HepG2 (cell line): ENCODE measurements around the gene TMEM80. TPM values are rescaled to one million over a fixed set of nuclear protein-coding genes. Genes with fewer than 3 reads are reported as not detected.

Source experiments
- CENPT ChIP-seq: sonication (generic); formaldehyde crosslinking; IDR thresholded peaks from 2 replicates; pipeline ENCODE4 v1.8.0; 2022; ENCODE audit warnings: low read depth, mild to moderate bottlenecking, moderate library complexity, missing genetic modification reagents
- EHMT2 ChIP-seq: fragments of 200-600 bp; sonication (generic); IDR thresholded peaks from 2 replicates; pipeline ENCODE4 v1.7.0; 2017; ENCODE audit warnings: antibody characterized with exemption, low read depth, low read length, borderline replicate concordance
- HOXA3 ChIP-seq: sonication (generic); formaldehyde crosslinking; IDR thresholded peaks from 2 replicates; pipeline ENCODE4 v1.5.0; 2020; ENCODE audit warnings: missing genetic modification reagents
- MYPOP ChIP-seq: sonication (generic); formaldehyde crosslinking; IDR thresholded peaks from 2 replicates; pipeline ENCODE4 v1.8.1; 2023; ENCODE audit warnings: mild to moderate bottlenecking, moderate library complexity, missing genetic modification reagents
- NFE2 ChIP-seq: sonication (generic); formaldehyde crosslinking; IDR thresholded peaks from 2 replicates; pipeline ENCODE4 v1.4.0; 2020; ENCODE audit warnings: missing genetic modification reagents
- PRDM4 ChIP-seq: sonication (generic); formaldehyde crosslinking; IDR thresholded peaks from 2 replicates; pipeline ENCODE4 v1.9.0; 2021; ENCODE audit warnings: missing genetic modification reagents, borderline replicate concordance
- STAT6 ChIP-seq: sonication (generic); formaldehyde crosslinking; IDR thresholded peaks from 2 replicates; pipeline ENCODE4 v1.4.0; 2020; ENCODE audit warnings: missing genetic modification reagents, mild to moderate bottlenecking, borderline replicate concordance
- ZBTB34 ChIP-seq: sonication (generic); formaldehyde crosslinking; IDR thresholded peaks from 2 replicates; pipeline ENCODE4 v1.8.0; 2022; ENCODE audit warnings: mild to moderate bottlenecking, missing genetic modification reagents
- ZBTB38 ChIP-seq: sonication (generic); formaldehyde crosslinking; IDR thresholded peaks from 2 replicates; pipeline ENCODE4 v1.5.1; 2020; ENCODE audit warnings: mild to moderate bottlenecking, missing genetic modification reagents
- ZBTB43 ChIP-seq: sonication (generic); formaldehyde crosslinking; conservative IDR thresholded peaks from 2 replicates; pipeline ENCODE4 v1.4.0; 2020; ENCODE audit warnings: missing genetic modification reagents
- ZIK1 ChIP-seq: sonication (generic); formaldehyde crosslinking; IDR thresholded peaks from 2 replicates; pipeline ENCODE4 v1.5.0; 2020; ENCODE audit warnings: mild to moderate bottlenecking, low read depth, missing genetic modification reagents, borderline replicate concordance
- ZKSCAN1 ChIP-seq: fragments of 150-350 bp; IDR thresholded peaks from 2 replicates; pipeline ENCODE4 v1.6.1; 2014; ENCODE audit warnings: low read length
- ZNF33B ChIP-seq: sonication (generic); formaldehyde crosslinking; IDR thresholded peaks from 2 replicates; pipeline ENCODE4 v1.5.1; 2020; ENCODE audit warnings: mild to moderate bottlenecking, missing genetic modification reagents
- ZNF510 ChIP-seq: sonication (generic); formaldehyde crosslinking; IDR thresholded peaks from 2 replicates; pipeline ENCODE4 v1.4.0; 2020; ENCODE audit warnings: low read depth, mild to moderate bottlenecking, missing genetic modification reagents
- ZNF607 ChIP-seq: sonication (generic); formaldehyde crosslinking; IDR thresholded peaks from 2 replicates; pipeline ENCODE4 v1.5.1; 2020; ENCODE audit warnings: missing genetic modification reagents, mild to moderate bottlenecking, borderline replicate concordance
- ZNF619 ChIP-seq: sonication (generic); formaldehyde crosslinking; IDR thresholded peaks from 2 replicates; pipeline ENCODE4 v1.4.0; 2020; ENCODE audit warnings: mild to moderate bottlenecking, missing genetic modification reagents
- ZSCAN12 ChIP-seq: sonication (generic); formaldehyde crosslinking; IDR thresholded peaks from 2 replicates; pipeline ENCODE4 v1.9.0; 2021; ENCODE audit warnings: mild to moderate bottlenecking, missing genetic modification reagents
- ZSCAN29 ChIP-seq: sonication (generic); formaldehyde crosslinking; conservative IDR thresholded peaks from 2 replicates; pipeline ENCODE4 v1.4.0; 2020; ENCODE audit warnings: mild to moderate bottlenecking, missing genetic modification reagents
- polyA plus RNA-seq, 8 experiments: library from polyadenylated mRNA; depleted of rRNA in 3 of 8; stranded (reverse) in 7 of 8; unstranded in 1 of 8; fragments of >200 nt; fragmentation: Illumina TruSeq in 4 of 8; extraction: Trizol in 4 of 8; gene quantifications; 2 replicates each; pipeline versions ENCODE4 v1.2.1 to v1.2.3, GENCODE V29; 2011 to 2016; ENCODE audit warnings: low read depth in 4 of 8, missing spikeins in 1 of 8, mixed read lengths in 1 of 8; ENCODE audit not compliant: insufficient read depth in 1 of 8
- total RNA-seq, 5 experiments: library from RNA; depleted of rRNA; stranded (reverse); fragments of >200 nt; fragmentation: Illumina TruSeq; extraction: Trizol; gene quantifications; 2 replicates each; pipeline ENCODE4 v1.2.3, GENCODE V29; 2016; ENCODE audit warnings: low read depth in 1 of 5

Gene TMEM80
- total and polyA plus RNA-seq, 2 of the 13 experiments (the other 11 are each of a cell fraction or from before 2014, with no cell fraction given) = 5.6 to 17.1 TPM

- TF ChIP-seq ZBTB43 (CRISPR knock-in tag) = no peak
- TF ChIP-seq ZNF33B (CRISPR knock-in tag) = no peak
- TF ChIP-seq ZBTB38 (CRISPR knock-in tag) = no peak; the same call in 1 of the 2 replicates
- no peak for TF ChIP-seq MYPOP (CRISPR knock-in tag)
- TF ChIP-seq ZSCAN12 (CRISPR knock-in tag) = no peak; the same call in 1 of the 2 replicates
- TF ChIP-seq ZKSCAN1 = no peak
- no peak for TF ChIP-seq ZIK1
- TF ChIP-seq PRDM4 (CRISPR knock-in tag) = no peak
- TF ChIP-seq EHMT2 = no peak
- TF ChIP-seq ZBTB34 (CRISPR knock-in tag) = no peak
- 0 out of 2 replicates have a peak, but pooled peaks have one; percentile 4 for TF ChIP-seq ZNF607
- TF ChIP-seq ZNF510 (CRISPR knock-in tag) = no peak
- TF ChIP-seq NFE2 (CRISPR knock-in tag) = no peak
- no peak; the same call in 1 of the 2 replicates for TF ChIP-seq ZSCAN29 (CRISPR knock-in tag)
- TF ChIP-seq ZNF619 (CRISPR knock-in tag) = no peak
- no peak for TF ChIP-seq STAT6 (CRISPR knock-in tag)
- TF ChIP-seq CENPT (CRISPR knock-in tag) = no peak
- TF ChIP-seq HOXA3 (CRISPR knock-in tag) = peak; percentile 36; the same call in 1 of the 2 replicates
These were observed 10.2 kb downstream of the TMEM80 start, which contains the start of gene EPS8L2 (continued) for GRCh38 chr11:705646-706438.
